NOMO-1 treated with DMSO at 0.1 percent for 48 hours (cell line): ENCODE results near the gene DIAPH3.

Experiments
- DNase-seq: peaks from one replicate; lab custom pipeline; 2025; ENCODE audit not compliant: unreplicated experiment; lab: John Stamatoyannopoulos, UW

The DIAPH3 gene

GRCh38 chr13:59963827-59964226, 199.9 kb downstream of the DIAPH3 start:
- peak; percentile 59 for DNase-seq

DNA sequence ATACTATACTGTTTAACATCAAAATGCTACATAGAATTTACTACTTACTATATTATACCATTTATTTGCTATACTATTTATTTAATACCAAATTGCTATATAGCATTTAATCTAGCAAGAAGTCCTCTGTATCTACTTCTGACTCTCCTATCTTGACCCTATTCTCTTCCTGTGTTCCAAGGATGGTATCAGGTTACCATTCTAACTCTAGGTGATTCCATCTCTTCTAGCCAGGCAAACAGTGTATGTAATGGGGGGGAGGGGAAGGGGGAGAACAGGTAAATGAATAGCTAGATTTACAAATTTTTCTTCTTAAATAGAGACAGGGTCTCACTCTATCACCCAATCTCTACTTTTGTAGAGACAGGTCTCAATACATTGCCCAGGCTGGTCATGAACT, 200.3 kb downstream of the DIAPH3 start:
- no peak for DNase-seq

GRCh38 chr13:59962343-59962742, 201.4 kb downstream of the DIAPH3 start:
- no peak for DNase-seq

DNA sequence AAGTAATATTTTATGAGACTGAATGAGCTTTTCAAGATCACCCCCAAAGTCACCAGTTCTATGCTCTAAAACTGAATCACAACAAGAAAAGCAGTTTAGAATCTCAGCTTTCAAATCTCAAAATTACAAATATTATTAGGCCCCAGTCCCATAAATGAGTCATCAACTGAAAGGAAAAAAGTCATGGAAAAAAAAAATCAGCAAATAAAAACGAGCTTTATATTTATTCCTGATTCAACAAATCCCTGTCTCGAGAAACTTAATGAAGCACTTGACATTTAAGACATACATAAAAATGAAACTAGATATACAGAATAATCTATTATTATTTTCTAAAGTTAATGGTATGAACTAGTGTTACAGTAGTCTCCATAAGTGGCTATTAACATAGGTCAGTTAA, 203.0 kb downstream of the DIAPH3 start:
- no peak for DNase-seq

DNA sequence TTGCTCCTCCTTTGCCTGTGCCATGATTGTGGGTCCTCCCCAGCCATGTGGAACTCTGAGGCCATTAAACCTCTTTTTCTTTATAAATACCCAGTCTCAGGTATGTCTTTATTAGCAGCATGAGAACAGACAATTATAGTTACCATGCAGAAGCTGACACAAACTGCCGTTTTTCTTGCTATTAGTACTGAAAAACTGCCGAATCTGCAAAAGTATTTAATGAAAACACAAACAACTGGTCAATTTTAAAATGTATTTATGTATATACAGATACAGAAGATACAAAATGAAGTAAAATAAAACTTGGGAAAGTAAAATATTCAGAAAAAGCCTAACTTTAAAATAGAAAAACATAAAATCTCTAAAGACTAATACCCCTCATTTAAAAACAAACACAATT, 206.3 kb downstream of the DIAPH3 start:
- no peak for DNase-seq

- DNase-seq = no peak
Observed at GRCh38 chr13:59954601-59955000, 209.1 kb downstream of the DIAPH3 start.

DNA sequence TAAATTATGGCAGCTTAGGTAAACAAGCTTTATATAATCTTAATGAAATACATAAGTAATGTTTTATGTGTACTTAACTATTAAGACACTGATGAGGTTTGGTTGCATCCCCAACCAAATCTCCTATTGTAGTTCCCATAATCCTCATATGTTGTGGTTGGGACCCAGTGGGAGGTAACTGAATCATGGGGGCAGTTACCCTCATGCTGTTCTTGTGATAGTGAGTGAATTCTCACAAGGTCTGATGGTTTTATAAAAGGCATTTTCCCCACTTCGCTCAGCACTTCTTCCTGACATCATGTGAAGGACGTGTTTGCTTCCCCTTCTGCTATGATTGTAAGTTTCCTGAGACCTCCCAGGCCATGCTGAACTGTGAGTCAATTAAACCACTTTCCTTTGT, 212.7 kb downstream of the DIAPH3 start:
- no peak for DNase-seq

GRCh38 chr13:59950266-59950665, 213.5 kb downstream of the DIAPH3 start:
- no peak for DNase-seq

- no peak for DNase-seq
Observed at GRCh38 chr13:59948686-59949085, 215.0 kb downstream of the DIAPH3 start.

- DNase-seq = no peak
Observed at GRCh38 chr13:59946944-59947343, 216.8 kb downstream of the DIAPH3 start.

GRCh38 chr13:59931621-59932020, 232.1 kb downstream of the DIAPH3 start:
- no peak for DNase-seq

- DNase-seq = no peak
Observed at GRCh38 chr13:59924256-59924655, 239.5 kb downstream of the DIAPH3 start.

GRCh38 chr13:59915252-59915651, 248.5 kb downstream of the DIAPH3 start:
- DNase-seq = no peak

- DNase-seq = no peak
Observed at GRCh38 chr13:59914556-59914955, 249.2 kb downstream of the DIAPH3 start.

DNA sequence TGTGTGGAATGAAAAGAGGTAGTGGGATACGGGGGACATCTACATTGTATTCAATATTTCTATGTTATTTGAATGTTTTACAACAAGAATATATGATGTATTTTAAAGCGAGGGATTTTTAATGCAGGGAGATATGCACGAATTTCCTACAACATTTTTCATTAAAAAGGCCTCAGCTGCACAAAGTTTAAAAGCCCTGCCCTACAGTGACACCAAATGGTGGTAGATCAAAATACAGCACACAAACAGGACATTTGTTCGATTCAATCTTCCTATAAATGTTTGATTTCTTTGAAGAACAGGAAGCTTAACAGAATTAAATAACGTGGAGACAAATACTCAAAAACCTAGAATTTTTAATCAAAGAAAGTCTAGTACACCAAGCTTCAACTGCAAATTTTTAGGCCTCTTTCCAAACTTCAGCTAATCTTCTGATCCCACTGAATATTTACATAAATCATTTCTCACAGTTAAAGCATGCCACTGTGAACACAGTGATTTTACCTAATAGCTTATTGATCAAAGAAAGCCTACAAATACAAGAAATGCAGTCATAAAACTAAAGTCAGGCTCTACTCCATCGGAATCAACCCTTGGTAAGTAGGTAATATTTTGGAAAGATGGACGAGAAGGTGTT, 257.2 kb downstream of the DIAPH3 start:
- DNase-seq = no peak

DNA sequence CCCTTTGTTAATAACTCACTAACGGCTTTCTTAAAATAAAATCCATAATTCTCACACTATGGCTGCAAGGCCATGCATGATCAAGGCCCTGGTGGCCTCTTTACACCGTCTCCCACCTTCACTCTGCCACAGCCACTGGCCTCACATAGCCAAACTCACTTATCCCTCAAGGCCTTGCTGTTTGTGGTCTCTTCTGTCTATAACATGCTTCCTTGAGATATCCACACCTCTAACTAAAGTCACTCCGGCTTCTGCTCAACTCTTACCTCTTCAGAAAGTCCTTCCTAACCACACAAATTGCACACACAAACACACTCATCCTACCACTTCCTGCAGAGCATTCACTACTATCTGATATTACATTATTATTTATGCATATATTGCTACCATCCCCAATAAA, 262.5 kb downstream of the DIAPH3 start:
- DNase-seq = no peak

DNA sequence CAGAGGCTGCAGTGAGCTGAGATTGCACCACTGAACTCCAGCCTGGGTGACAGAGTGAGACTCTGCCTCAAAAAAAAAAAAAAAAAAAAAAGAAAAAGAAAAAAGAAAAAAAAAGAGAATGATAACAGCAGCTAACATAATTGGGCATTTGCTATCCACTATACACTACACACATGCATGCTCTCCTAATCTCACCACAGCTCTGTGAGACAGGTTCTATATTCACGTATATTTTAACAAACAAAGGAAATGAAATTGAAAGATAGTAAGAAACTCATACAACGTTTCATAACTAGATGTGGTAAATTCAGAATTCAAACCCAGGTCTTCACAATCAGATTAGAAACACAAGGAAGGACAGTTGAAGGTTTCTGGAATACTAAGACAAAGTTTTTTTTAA, 265.7 kb downstream of the DIAPH3 start:
- DNase-seq = no peak

- DNase-seq = no peak
Observed at GRCh38 chr13:59893266-59893665, 270.5 kb downstream of the DIAPH3 start.

DNA sequence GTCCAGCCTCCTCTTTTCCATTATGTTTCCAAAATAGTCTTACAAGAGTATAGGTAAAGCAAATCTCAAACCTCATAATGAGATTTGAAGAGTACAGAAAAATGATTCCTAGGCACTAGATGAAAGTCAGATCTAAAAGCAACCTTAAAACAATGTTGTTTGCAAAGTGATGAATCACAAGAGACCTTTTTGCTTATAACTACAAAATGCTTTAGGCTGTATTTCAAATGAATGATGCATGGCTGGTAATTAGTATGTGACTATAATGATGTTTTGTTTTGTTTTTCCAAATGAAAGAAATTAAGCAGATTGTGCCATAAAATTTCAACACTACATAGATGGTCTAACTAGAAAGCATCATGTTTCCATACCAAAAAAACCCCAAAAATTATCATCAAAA, 272.7 kb downstream of the DIAPH3 start:
- DNase-seq = no peak

DNA sequence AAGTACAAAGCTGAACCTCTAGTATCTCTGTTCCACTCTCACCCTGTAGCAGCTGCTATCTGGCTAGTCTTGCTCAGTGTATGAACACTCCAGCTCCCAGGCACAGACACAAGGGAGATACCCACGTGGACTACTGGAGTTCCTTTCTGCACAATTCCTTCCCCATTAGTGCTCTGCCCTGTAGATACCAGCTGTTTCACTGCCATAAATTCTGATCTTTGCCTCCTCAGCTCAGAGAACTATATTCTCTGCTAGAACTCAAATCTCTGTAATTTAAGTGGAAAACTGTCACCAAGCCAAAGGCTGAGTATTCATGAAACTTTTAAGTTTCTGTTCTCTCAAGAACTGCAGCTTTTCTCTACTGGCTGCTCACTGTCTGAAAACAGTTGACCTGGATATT, 273.7 kb downstream of the DIAPH3 start:
- DNase-seq = no peak

GRCh38 chr13:59888408-59888807, 275.3 kb downstream of the DIAPH3 start:
- no peak for DNase-seq

DNA sequence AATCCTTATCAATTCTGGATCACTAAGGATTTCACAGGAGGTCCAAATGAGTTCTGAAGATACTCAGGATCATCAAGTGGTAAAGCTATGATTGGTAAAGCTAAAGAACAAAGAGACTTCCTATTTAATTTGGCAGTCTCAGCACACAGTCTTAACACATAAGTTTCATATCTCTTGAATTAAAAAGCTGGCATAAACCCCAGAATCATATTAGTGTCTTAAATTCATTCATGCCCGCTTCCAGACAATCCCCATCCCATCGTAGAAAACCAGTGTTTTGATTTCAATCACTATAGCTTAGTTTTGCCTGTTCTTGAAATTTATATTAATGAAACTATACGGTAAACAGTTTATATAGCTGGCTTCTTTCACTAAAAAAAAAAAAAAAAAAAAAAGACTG, 278.7 kb downstream of the DIAPH3 start:
- DNase-seq = no peak

- DNase-seq = no peak
Observed at GRCh38 chr13:59883885-59884284, 279.8 kb downstream of the DIAPH3 start.

GRCh38 chr13:59880468-59880867, 283.3 kb downstream of the DIAPH3 start:
- no peak for DNase-seq
